GM23338 (cell line): ENCODE measurements around the gene VDR.

Experiments used
- CREB1 ChIP-seq: fragments of 250-450 bp; sonication (Bioruptor Pico); IDR thresholded peaks from 2 replicates; pipeline ENCODE4 v1.5.0; 2020; ENCODE audit warnings: low read depth, mild to moderate bottlenecking, moderate library complexity
- EZH2 ChIP-seq: fragments of 200-600 bp; sonication (generic); IDR thresholded peaks from one replicate; pipeline ENCODE4 v1.8.0; 2017; ENCODE audit warnings: antibody characterized with exemption, mild to moderate bottlenecking, low read depth; ENCODE audit not compliant: unreplicated experiment
- EZH2phosphoT487 ChIP-seq: fragments of 200-600 bp; sonication (generic); IDR thresholded peaks from one replicate; pipeline ENCODE4 v1.8.1; 2018; ENCODE audit warnings: antibody characterized with exemption; ENCODE audit not compliant: unreplicated experiment
- POLR2AphosphoS5 ChIP-seq: IDR thresholded peaks from 2 replicates; pipeline ENCODE4 v1.6.1; 2016; ENCODE audit warnings: antibody characterized with exemption, low read depth
- STAT1 ChIP-seq: IDR thresholded peaks from one replicate; pipeline ENCODE4 v1.6.1; 2016; ENCODE audit warnings: antibody characterized with exemption; ENCODE audit not compliant: unreplicated experiment
- ZNF331 ChIP-seq: fragments of 250-450 bp; sonication (Bioruptor Pico); IDR thresholded peaks from 2 replicates; pipeline ENCODE4 v1.5.0; 2020; ENCODE audit warnings: low read depth, mild to moderate bottlenecking, moderate library complexity
- TF ChIP-seq, protein P1 (sequence below), 2 experiments: fragments of 200-600 bp in 1 of 2; sonication (generic) in 1 of 2; conservative IDR thresholded peaks; 2 replicates each; pipeline versions ENCODE4 v1.5.1 to v1.6.1; 2016 to 2017; ENCODE audit warnings: antibody characterized with exemption in 2 of 2, low read depth in 2 of 2, mild to moderate bottlenecking in 2 of 2, moderate library complexity in 1 of 2
- TF ChIP-seq, protein P2 (sequence below): IDR thresholded peaks from one replicate; pipeline ENCODE4 v1.6.1; 2018; ENCODE audit warnings: antibody characterized with exemption; ENCODE audit not compliant: unreplicated experiment
- TF ChIP-seq, protein P3 (sequence below): IDR thresholded peaks from 2 replicates; pipeline ENCODE4 v1.6.1; 2016; ENCODE audit warnings: antibody characterized with exemption

DNA sequence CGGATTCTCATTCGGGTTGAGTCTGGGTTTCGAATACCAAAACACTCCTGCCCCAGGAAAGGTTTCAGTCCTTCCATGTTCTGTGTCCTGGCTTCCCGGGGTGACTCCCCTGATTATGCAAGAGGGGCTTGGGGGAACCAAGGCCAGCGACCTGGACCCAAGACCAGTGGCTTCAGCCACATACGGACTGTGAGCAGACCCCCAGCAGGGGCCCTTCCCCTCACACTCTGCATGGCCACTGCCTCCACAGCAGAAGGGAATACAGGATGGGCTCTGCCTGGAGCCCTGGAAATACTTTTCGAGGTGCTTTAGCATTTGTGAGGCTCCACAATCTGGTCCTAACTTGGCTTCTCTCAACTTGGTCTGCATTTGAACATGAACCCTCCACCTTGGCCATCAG is 104.2 kb downstream of the VDR start:
- TF ChIP-seq ZNF331 (no peak), EZH2 (no peak), POLR2AphosphoS5 (no peak), CREB1 (CRISPR knock-in tag) (no peak), EZH2phosphoT487 (no peak), STAT1 (no peak)
- TF ChIP-seq, protein P1, sequence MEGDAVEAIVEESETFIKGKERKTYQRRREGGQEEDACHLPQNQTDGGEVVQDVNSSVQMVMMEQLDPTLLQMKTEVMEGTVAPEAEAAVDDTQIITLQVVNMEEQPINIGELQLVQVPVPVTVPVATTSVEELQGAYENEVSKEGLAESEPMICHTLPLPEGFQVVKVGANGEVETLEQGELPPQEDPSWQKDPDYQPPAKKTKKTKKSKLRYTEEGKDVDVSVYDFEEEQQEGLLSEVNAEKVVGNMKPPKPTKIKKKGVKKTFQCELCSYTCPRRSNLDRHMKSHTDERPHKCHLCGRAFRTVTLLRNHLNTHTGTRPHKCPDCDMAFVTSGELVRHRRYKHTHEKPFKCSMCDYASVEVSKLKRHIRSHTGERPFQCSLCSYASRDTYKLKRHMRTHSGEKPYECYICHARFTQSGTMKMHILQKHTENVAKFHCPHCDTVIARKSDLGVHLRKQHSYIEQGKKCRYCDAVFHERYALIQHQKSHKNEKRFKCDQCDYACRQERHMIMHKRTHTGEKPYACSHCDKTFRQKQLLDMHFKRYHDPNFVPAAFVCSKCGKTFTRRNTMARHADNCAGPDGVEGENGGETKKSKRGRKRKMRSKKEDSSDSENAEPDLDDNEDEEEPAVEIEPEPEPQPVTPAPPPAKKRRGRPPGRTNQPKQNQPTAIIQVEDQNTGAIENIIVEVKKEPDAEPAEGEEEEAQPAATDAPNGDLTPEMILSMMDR (conservative IDR thresholded peaks at IDR 0.05; ENCODE audit: low read depth in 2 of 2): no peak
- TF ChIP-seq, protein P2, sequence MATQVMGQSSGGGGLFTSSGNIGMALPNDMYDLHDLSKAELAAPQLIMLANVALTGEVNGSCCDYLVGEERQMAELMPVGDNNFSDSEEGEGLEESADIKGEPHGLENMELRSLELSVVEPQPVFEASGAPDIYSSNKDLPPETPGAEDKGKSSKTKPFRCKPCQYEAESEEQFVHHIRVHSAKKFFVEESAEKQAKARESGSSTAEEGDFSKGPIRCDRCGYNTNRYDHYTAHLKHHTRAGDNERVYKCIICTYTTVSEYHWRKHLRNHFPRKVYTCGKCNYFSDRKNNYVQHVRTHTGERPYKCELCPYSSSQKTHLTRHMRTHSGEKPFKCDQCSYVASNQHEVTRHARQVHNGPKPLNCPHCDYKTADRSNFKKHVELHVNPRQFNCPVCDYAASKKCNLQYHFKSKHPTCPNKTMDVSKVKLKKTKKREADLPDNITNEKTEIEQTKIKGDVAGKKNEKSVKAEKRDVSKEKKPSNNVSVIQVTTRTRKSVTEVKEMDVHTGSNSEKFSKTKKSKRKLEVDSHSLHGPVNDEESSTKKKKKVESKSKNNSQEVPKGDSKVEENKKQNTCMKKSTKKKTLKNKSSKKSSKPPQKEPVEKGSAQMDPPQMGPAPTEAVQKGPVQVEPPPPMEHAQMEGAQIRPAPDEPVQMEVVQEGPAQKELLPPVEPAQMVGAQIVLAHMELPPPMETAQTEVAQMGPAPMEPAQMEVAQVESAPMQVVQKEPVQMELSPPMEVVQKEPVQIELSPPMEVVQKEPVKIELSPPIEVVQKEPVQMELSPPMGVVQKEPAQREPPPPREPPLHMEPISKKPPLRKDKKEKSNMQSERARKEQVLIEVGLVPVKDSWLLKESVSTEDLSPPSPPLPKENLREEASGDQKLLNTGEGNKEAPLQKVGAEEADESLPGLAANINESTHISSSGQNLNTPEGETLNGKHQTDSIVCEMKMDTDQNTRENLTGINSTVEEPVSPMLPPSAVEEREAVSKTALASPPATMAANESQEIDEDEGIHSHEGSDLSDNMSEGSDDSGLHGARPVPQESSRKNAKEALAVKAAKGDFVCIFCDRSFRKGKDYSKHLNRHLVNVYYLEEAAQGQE: no peak
- TF ChIP-seq, protein P3, sequence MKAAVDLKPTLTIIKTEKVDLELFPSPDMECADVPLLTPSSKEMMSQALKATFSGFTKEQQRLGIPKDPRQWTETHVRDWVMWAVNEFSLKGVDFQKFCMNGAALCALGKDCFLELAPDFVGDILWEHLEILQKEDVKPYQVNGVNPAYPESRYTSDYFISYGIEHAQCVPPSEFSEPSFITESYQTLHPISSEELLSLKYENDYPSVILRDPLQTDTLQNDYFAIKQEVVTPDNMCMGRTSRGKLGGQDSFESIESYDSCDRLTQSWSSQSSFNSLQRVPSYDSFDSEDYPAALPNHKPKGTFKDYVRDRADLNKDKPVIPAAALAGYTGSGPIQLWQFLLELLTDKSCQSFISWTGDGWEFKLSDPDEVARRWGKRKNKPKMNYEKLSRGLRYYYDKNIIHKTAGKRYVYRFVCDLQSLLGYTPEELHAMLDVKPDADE: no peak
